Frontal cortex (tissue), 4 donors: ENCODE measurements around the gene DNAJC1. TPM values are rescaled to one million over a fixed set of nuclear protein-coding genes. Genes with fewer than 3 reads are reported as not detected.

ENCODE experiments used
- DNase-seq, 2 donors: peaks; one replicate each; pipeline ENCODE4 v3.0.0; 2012; ENCODE audit warnings: low spot score in 2 of 2
- FAIRE-seq: peaks from 2 replicates; lab custom pipeline; 2012; peaks lifted over from hg19 to GRCh38; lab: Jason Lieb, UNC
- total RNA-seq: library from RNA; depleted of rRNA; stranded (reverse); fragments of >200 nt; gene quantifications from one replicate; pipeline ENCODE4 v1.2.3, GENCODE V29; 2014
- donor health status: control.
- donor health status: control.
- donor health status: control.

The DNAJC1 gene
- total RNA-seq, 1 donor from 2014 or later: 20.0 TPM

DNA sequence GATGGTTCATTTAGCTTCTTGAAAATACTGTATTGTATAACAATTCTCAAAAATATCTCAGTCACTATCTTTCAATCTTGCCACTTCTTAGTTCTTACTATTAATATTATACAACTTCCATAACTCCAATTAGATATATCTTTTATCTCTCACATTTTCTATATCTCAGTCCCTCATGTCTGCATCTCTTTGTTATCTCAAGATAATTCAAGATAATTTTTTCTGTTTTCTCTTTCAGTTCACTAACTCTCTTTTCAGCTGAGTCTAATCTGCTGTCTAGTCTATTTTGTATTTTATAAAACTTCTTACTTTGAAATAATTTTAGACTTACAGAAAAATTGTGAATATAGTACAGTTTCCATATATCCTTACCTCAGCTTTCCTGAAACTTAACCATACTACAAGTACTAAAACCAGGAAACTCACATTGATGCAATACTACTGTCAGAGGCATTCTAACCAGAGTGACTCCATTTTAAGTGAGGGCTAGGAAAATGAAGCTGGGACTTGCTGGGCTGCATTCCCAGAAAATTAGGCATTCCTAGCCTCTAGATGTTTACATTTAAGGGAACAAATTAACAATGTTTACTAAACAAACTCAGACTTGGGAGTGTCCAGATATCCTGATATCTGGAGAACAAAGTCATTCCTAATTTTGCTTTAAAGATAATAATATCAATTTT is 38.4 kb downstream of the DNAJC1 start:
- DNase-seq: no peak
- FAIRE-seq: peak; percentile 40

DNA sequence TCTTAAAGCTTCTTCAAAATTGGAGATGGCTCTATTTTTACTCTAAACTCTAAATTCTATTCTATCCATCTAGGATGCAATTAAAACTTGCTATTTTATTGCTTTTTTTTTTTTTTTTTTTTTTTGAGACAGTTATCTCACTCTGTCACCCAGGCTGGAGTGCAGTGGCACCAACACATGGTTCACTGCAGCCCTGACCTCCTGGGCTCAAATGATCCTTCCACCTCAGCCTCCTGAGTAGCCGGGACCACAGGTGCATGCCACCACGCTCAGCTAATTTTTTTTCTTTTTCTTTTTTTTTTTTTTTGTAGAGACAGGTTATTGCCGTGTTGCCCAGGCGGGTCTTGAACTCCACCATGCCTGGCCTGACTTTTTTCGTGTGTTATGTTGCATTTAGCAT is 41.2 kb downstream of the DNAJC1 start:
- DNase-seq: no peak
- no peak for FAIRE-seq

DNA sequence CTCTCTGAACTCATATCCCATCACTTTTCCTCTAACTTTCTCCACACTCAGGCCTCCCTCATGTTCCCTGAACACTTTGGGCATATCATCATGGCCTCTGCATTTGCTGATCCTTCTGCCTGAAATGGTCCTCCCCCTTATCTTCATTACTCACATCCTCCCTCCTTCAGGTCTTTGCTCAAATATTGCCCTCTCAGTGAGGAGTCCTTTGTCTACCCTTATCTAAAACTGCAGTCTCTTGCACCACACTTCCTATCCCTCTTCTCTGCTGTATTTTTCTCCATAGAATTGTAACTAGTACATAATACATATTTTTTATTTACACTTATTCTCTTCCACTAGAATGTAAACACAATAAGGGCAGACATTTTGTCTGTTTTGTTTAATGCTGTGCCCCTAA is 41.7 kb downstream of the DNAJC1 start:
- no peak for FAIRE-seq
- DNase-seq: no peak

DNA sequence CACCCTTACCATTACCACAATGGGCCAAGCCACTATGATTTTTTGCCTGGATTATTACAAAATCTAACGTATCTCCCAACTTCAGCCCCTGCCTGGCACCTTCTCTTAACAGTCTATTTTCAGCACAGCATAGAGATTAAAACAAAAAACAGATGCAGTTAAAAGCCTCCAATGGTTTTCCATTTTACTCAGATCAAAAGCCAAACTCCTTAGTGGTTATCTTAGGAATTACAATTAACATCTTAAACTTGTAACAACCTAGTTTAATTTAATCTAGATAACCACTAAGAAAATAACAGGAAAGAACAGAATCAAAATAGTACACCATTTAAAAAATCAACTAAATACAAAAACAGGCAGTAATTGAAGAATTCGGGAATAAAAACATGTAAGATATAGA is 43.5 kb downstream of the DNAJC1 start:
- DNase-seq: no peak
- no peak for FAIRE-seq

DNA sequence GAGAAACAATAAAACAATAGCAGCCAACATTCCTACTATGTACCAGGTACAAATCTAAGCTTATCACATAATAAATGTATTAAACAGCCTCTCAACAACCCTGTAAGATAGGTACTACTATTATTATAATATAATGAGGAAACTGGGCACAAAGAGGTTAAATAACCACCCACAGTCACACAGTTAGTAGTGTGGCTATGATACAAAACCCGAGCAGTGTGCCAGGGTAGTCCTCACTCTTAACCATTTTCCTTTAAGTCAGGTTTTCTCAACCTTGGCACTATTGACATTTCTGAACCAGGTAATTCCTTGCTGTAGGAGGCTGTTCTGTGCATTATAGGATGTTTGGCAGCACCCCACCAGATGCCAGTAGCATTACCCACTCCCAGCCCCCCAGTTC is 48.8 kb downstream of the DNAJC1 start:
- DNase-seq (no peak), FAIRE-seq (no peak)

DNA sequence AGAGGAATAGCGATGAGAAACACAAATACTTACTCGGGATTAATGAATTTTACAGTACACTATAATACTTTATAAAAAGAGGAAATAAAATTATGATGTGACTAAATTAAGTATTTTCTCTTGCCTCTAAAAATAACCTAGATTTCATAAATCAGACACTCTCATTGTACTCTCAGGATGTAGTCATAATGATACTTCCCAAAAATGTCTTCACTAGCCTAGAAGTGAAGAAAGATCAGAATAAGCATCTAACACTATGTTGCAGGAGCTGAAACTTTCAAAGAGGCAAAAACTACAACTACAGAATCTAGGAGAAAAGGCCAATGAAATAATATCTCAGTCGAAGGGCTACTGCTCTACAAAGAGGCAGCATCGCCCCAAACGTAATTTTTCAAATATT is 49.4 kb downstream of the DNAJC1 start:
- no peak for DNase-seq
- FAIRE-seq: no peak

DNA sequence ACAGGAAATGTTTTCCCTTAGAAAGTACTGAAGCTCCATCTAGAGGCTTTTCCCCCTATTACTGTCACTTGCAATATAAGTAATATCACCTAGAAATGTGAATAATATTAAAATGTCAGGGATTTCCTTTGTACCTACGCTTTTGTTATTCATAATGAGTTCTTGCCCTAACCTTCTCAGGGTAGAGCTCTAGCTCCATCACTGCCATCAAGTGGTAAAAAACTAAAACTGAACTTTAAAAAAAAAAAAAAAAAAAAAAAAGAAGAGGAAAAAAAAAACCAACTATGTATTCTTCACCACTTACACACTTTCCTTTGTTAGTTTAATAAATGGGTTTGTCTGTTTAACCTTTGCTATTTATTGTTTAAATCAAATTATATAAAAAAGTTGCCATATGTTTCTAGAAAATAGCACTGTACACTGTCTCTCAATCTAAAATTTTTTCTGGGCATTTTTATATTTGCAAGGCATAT is 49.9 kb downstream of the DNAJC1 start:
- FAIRE-seq (peak; percentile 96), DNase-seq (peak in 1 of 2 donors; percentile 18)

DNA sequence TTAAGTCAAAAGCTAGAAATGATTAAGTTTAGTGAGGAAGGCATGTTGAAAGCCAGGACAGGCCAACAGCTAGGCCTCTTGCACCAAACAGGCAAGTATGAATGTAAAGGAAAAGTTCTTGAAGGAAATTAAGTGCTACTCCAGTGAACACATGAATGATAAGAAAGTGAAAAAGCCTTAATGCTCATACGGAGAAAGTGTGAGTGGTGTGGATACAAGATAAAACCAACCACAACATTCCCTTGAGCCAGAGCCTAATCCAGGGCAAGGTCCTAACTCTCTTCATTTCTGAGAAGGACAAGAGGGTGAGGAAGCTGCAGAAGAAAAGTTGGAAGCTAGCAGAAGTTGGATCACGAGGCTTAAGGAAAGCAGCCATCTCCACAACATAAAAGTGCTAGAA is 53.0 kb downstream of the DNAJC1 start:
- DNase-seq (no peak), FAIRE-seq (no peak)

DNA sequence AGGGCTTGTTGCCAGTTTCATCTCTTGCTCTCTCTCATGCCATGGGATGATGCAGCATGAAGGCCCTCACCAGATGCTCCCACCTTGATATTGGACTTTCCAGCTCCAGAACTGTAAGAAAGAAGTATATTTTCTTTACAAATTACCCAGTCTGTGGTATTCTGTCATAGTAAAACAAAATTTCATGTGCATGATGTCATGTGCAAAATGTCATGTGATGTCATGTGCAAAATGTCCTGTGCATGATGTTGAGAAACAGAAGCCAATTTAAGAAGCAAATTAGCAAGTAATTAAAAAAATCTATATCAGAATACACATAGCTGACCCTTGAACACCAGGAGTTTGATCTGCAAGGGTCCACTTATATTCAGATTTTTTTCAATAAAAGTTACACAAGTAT is 56.6 kb downstream of the DNAJC1 start:
- no peak for FAIRE-seq
- DNase-seq: no peak

DNA sequence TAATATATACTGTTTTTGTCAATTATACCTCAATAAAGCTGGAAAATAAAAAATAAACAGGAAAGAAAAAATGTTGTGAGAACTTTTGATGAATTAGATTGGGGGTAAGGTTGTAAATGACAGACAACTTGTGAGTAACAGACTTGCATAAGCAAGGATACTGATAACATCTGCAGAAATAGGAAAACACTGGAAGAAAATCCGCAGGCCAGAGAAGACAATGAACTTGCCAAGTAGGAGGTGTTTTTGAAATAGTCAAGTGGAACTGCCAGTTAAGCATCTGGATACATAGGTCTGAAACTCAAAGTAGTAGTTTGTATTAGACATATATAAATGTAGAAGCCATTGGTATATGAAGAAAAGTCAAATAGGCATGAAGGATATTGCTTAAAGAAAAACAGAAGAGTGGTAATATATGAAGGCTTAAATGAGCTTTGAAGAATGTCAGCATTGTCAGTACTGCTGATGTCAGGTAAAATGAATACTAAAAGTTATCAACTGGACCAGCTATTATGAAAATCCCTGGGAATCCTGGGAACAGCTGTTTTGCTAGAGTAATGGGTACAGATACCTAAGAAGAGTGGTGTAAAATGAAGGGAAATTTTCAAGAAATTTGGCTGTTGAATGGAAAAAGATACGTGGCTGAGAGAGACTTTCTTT is 58.7 kb downstream of the DNAJC1 start:
- FAIRE-seq: no peak
- DNase-seq: no peak

DNA sequence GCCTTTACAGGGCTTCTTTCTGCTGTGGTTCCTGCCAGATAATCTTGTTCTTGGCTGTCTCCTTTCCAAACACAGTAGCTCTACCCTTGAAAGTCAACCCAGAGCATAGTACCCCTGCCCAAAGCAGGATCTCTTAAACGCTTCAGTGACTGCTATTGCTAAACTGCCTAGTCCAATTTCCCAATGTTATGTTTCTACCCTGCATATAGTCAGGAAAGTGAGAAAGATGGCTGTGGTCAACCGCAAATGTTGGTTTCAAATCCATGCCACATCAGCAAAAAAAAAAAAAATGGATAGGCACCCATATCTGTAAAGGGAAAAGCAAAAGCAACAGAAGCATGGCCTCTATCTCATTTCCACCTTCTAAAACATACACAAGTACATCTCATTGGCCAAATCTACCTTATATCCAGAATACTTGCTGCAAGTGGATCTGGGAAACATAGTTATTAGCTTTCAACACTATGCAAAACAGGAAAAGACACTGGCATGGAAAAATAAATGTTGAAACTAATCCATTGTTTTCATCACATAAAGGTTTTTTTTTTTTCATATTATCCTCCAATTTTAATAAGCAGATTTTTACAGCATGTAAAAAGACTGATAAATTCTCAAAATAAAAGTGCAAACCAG is 59.8 kb downstream of the DNAJC1 start:
- no peak for DNase-seq
- no peak for FAIRE-seq

DNA sequence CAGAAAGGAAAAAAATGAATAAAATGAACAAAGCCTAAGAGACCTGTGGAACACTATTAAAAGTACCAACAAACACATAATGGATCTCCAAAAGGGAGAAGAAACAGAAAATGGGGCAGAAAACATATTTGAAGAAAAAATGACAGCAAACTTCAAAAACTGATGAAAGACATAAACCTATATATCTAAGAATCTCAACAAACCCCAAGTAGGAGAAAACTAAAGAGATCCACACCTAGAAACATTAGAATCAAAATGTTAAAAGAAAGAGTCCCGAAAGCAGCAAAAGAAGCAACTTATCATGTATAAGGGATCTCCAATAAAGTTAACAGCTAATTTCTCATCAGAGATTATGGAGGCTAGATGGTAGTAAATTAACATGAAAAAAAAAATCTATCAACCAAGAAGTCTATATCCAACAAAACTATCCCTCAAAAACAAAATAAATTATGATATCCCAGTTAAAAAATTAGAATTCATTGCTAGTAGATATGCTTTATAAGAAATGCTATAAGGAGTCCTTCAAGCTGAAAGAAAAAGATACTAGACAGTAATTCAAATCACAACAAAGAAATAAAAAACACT is 68.0 kb downstream of the DNAJC1 start:
- no peak for FAIRE-seq
- no peak for DNase-seq

DNA sequence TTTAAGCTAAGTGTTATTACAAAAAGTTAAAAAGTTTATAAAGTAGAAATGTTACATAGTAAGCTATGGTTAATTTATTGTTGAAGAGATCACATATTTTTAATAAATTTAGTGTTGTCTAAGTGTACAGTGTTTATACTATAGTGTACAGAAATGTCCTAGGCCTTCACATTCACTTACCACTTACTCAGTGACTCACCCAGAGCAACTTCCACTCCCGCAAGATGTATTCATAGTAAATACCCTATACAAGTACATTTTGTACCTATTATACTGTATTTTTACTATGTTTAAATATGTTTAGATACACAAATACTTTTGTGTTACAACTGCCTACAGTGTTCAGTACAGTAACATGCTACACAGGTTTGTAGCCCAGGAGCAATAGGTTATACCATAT is 69.2 kb downstream of the DNAJC1 start:
- DNase-seq: no peak
- no peak for FAIRE-seq

DNA sequence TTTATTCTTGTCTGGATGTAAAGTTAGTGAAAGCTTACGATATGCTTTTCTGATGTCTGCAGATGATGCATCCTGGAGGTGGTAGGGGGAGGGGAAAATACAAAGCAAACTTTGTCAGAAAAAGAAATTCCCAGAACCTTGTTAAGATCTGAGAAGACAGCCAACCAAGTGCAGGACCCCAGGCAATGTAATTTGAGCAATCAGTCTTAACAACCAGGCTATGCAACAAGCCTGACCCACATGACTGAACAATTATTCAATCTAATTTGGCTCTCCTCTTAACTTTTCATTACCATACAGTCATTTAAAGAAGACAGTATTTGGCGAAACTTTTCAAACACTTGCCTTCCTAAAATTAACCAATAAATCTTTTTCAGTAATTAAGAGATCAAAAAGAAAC is 74.5 kb downstream of the DNAJC1 start:
- FAIRE-seq: no peak

DNA sequence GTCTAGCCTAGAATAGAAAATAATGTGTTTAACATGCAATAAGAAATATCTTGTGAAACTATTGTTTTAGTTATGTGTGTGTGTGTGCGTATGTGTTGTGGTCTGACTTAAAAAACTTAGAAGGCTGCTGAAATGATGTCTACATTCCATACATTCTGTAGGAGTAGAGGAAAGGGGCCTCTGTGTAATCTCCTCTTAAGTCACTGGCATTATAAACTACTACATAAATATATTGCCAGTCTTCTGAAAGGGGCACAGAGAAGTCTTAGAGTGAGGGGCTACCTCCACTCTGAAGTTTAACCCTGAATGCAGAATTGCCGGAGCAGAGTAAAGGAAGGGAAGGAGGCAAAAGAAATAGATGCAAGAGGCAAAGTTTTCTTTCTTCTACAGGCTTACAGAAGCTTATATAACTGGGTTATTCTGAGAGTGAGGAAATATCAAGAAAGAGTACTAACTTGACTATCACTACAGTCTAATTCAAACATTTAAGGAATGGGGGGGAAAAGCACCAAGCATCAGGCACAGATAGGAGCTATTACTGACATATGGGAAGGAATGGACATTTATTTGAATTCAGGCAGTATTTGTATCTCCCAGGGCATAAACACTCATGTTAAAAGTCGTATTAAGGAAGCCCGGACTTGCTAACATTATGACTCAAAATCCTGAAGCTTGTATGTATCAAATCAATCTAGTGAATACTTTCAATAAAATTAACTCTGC is 75.7 kb downstream of the DNAJC1 start:
- DNase-seq (no peak), FAIRE-seq (no peak)

More for the DNA sequence above, 74.5 kb downstream of the DNAJC1 start:
- DNase-seq: no peak

DNA sequence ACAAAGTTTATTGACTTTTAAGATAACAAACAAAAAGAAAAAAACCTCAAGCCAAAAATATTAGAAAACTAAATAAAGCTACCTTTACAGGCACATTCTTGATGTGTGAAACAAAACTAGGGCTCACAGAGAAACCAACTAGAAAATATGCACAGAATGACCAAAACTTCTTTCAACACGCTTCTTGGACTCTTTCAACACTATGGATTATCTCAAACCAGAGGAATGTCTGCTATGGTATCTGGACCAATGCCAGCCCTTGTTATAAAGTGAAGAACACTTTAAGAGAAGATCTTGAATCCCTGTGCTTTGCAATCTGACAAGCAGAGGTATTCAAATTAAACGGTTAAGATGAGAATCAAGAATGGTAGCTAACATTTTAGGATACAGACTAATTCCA is 76.6 kb downstream of the DNAJC1 start:
- DNase-seq (no peak), FAIRE-seq (no peak)

DNA sequence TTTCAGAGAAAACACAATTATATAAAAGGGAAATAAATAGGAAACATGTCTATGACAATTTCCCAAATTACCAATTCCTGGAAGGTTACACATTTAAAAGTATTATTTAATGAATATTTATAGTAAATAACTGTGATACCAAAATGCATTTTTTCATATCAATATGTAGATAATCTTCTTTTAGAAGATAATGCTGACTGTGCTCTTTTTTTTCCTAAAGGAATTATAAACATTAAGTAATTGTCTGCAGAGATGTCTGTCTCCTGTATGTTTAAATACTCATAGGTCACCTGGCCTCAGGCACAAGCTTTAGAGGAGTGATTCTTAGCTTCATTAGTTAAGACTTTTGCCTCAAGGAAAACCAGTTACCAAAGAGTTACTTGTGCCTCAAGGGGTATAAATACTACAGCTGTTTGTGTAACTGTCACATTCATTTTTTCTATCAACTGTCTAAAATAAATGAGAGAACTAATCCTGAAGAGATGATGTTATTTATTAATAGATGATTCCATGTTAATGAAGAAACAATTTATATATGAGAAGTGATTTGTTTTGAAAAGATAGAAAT is 77.1 kb downstream of the DNAJC1 start:
- DNase-seq (no peak), FAIRE-seq (peak; percentile 33)

DNA sequence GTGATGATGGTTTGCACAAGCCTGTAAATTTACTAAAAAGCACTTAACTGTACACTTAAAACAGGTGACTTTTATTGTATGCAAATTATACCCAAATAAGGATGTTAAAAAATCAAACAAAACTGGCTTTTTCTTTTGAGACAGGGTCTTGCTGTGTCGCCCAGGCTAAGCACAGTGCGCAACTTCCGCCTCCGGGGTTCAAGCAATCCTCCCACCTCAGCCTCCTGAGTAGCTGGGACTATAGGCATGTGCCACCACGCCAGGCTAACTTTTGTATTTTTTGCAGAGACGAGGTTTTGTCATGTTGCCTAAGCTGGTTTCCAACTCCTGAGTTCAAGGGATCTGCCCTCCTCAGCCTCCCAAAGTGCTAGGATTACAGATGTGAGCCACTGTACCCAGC is 77.7 kb downstream of the DNAJC1 start:
- no peak for FAIRE-seq
- no peak for DNase-seq

DNA sequence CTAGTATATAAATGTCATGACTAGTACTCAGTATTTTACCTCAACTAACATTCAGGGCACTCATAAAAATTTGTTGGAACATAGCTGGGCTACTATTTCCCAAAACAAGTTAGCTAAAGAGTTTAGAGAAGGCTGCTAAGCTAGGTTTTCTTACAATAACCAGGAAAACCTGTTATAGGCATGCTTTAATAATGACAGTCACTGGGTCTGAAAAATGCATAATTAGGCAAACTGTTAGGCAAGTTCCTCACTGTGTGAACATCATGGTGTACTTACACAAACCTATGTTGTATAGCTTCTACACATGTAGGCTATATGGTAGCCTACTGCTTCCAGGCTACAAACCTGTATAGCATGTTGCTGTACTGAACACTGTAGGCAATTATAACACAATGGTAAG is 79.0 kb downstream of the DNAJC1 start:
- FAIRE-seq: no peak
- no peak for DNase-seq

DNA sequence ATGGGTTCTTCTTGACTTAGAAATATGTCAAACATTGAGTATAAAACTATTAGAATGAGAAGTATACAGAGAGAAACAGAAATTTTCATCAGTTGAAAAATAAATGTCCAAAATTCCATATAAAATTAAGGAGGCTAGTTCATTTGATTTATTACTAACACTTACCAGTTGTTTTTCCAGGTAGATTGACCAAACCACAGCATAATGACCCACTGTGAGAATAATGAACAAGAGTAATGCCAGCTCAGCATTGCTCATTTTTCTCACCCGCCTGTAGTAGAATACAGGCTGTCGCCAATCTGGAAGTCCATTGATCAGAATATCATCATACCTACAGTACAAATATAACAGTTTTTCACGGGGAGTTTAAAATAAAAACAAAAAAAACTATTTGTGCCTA is 82.9 kb downstream of the DNAJC1 start:
- DNase-seq (no peak), FAIRE-seq (no peak)
